Endothelial cell of umbilical vein (primary cell): ENCODE measurements around the gene HAND1. TPM values are rescaled to one million over a fixed set of nuclear protein-coding genes. Genes with fewer than 3 reads are reported as not detected.

ENCODE experiments used
- BruUV-seq: library from RNA; stranded (reverse); fragments of 400-500 nt; replicated peaks from 2 replicates; lab custom pipeline; 2021; lab: Mats Ljungman, UMichigan
- CTCF ChIA-PET: fragments of 300-600, 350-600 bp; sonication (Branson Sonifier 250); formaldehyde crosslinking; loops from one replicate; lab custom pipeline; 2021; ENCODE audit warnings: antibody characterized with exemption, inconsistent platforms; lab: Charles Lee
- POLR2A ChIA-PET: fragments of 300-600, 350-600 bp; sonication (Branson Sonifier 250); formaldehyde crosslinking; loops from one replicate; lab custom pipeline; 2021; ENCODE audit warnings: antibody characterized with exemption, inconsistent platforms; lab: Charles Lee
- DNase-seq: peaks from one replicate; pipeline ENCODE4 v3.0.0-alpha.2; 2011; ENCODE audit warnings: low read depth, low spot score
- FAIRE-seq: peaks from 2 replicates; lab custom pipeline; 2011; peaks lifted over from hg19 to GRCh38; lab: Jason Lieb, UNC
- H2AFZ ChIP-seq: 2 replicates; pipeline ENCODE4 v1.6.0; 2012; ENCODE audit warnings: low read depth, low read length, control low read depth, inconsistent platforms
- H3K27ac ChIP-seq: 2 replicates; pipeline ENCODE4 v1.5.1; 2011; ENCODE audit warnings: low read depth, mild to moderate bottlenecking, control low read depth, low read length, moderate library complexity; ENCODE audit not compliant: insufficient read depth
- H3K27me3 ChIP-seq, 2 experiments: 2 replicates each; pipeline versions ENCODE4 v1.6.0 to v1.6.1; 2011; ENCODE audit warnings: low read length in 2 of 2, mixed read lengths in 1 of 2; ENCODE audit not compliant: control insufficient read depth in 2 of 2, insufficient read depth in 2 of 2
- H3K36me3 ChIP-seq, 2 experiments: 2 replicates in 1 of 2; 3 replicates in 1 of 2; pipeline ENCODE4 v1.5.1; 2011; ENCODE audit warnings: low read length in 2 of 2, mild to moderate bottlenecking in 1 of 2, moderate library complexity in 1 of 2; ENCODE audit not compliant: control insufficient read depth in 2 of 2, insufficient read depth in 2 of 2; ENCODE audit errors: extremely low read depth in 1 of 2
- H3K4me1 ChIP-seq: 3 replicates; pipeline ENCODE4 v1.5.1; 2011; ENCODE audit warnings: mild to moderate bottlenecking, low read length; ENCODE audit not compliant: control insufficient read depth, insufficient read depth; ENCODE audit errors: extremely low read depth
- H3K4me2 ChIP-seq: 2 replicates; pipeline ENCODE4 v1.6.1; 2011; ENCODE audit warnings: low read length, control low read depth, mixed read lengths; ENCODE audit not compliant: insufficient read depth
- H3K4me3 ChIP-seq, 3 experiments: fragments of 200-600 bp in 1 of 3; sonication (generic), shearing (Covaris generic) in 1 of 3; replicated peaks in 1 of 3; 2 replicates each; pipeline ENCODE4 v1.5.1; 2011 to 2016; ENCODE audit warnings: control low read depth in 3 of 3, low read length in 3 of 3, mild to moderate bottlenecking in 2 of 3, inconsistent platforms in 1 of 3, low read depth in 1 of 3, moderate library complexity in 1 of 3; ENCODE audit not compliant: insufficient read depth in 1 of 3
- H3K79me2 ChIP-seq: 2 replicates; pipeline ENCODE4 v1.6.0; 2012; ENCODE audit warnings: low read length, inconsistent platforms; ENCODE audit not compliant: control insufficient read depth, insufficient read depth
- H3K9ac ChIP-seq: replicated peaks from 2 replicates; pipeline ENCODE3; 2011; ENCODE audit warnings: low read length, control low read depth; ENCODE audit not compliant: insufficient read depth; ENCODE audit errors: extremely low read depth
- H3K9me1 ChIP-seq: replicated peaks from 3 replicates; pipeline ENCODE4 v1.6.0; 2011; ENCODE audit warnings: mild to moderate bottlenecking, low read length; ENCODE audit not compliant: control insufficient read depth, insufficient read depth; ENCODE audit errors: extremely low read depth
- H3K9me3 ChIP-seq: replicated peaks from 2 replicates; pipeline ENCODE4 v1.5.1; 2012; ENCODE audit warnings: low read length, inconsistent platforms; ENCODE audit not compliant: control insufficient read depth, insufficient read depth
- H4K20me1 ChIP-seq: replicated peaks from 2 replicates; pipeline ENCODE3; 2011; ENCODE audit warnings: mild to moderate bottlenecking, low read length; ENCODE audit not compliant: control insufficient read depth, insufficient read depth; ENCODE audit errors: extremely low read depth
- EZH2 ChIP-seq: IDR thresholded peaks from 2 replicates; pipeline ENCODE4 v1.6.1; 2012; ENCODE audit warnings: borderline replicate concordance, low read depth, mild to moderate bottlenecking, moderate library complexity, low read length, inconsistent platforms; ENCODE audit not compliant: severe bottlenecking
- FOS ChIP-seq: IDR thresholded peaks from 2 replicates; pipeline ENCODE4 v1.6.1; 2011; ENCODE audit warnings: mild to moderate bottlenecking, low read length, moderate library complexity, borderline replicate concordance; ENCODE audit not compliant: insufficient read depth
- GATA2 ChIP-seq: IDR thresholded peaks from 2 replicates; pipeline ENCODE4 v1.7.0; 2011; ENCODE audit warnings: low read depth, mild to moderate bottlenecking, moderate library complexity, mixed read lengths, low read length; ENCODE audit not compliant: insufficient read length, insufficient read depth
- JUN ChIP-seq: IDR thresholded peaks from 2 replicates; pipeline ENCODE4 v1.6.1; 2011; ENCODE audit warnings: borderline replicate concordance, low read depth; ENCODE audit not compliant: insufficient read length, insufficient read depth
- MAX ChIP-seq: IDR thresholded peaks from 2 replicates; pipeline ENCODE4 v1.6.1; 2011; ENCODE audit not compliant: insufficient read depth, insufficient read length
- MYC ChIP-seq: IDR thresholded peaks from one replicate; pipeline ENCODE4 v1.6.1; 2011; ENCODE audit warnings: mild to moderate bottlenecking, low read depth, low read length
- POLR2A ChIP-seq: IDR thresholded peaks from 2 replicates; pipeline ENCODE4 v1.6.1; 2012; ENCODE audit warnings: low read depth, mild to moderate bottlenecking, control low read depth, low read length
- POLR2AphosphoS5 ChIP-seq: IDR thresholded peaks from 2 replicates; pipeline ENCODE4 v1.6.1; 2012; ENCODE audit warnings: low read depth, mild to moderate bottlenecking, control low read depth, low read length, moderate library complexity; ENCODE audit not compliant: insufficient read depth
- dilution Hi-C: fragments of 300-500 bp; cut with MboI; formaldehyde crosslinking; loops from one replicate; pipeline ENCODE4 v1.15.0; 2019; ENCODE audit warnings: low sequenced_read_pairs; ENCODE audit not compliant: extremely low pct_ligation_motif_present
- intact Hi-C: fragments of 100-400 bp; cut with micrococcal nuclease; formaldehyde crosslinking; loops from one replicate; pipeline ENCODE4 v1.10.0; 2022
- polyA plus RNA-seq, 4 experiments: library from polyadenylated mRNA; depleted of rRNA in 3 of 4; stranded (reverse) in 3 of 4; unstranded in 1 of 4; fragments of >200 nt; gene quantifications; 2 replicates each; pipeline versions ENCODE4 v1.2.1 to v1.2.3, GENCODE V29; 2011 to 2012; ENCODE audit warnings: missing spikeins in 1 of 4
- total RNA-seq: library from RNA; stranded (reverse); gene quantifications from 2 replicates; pipeline ENCODE4 v1.2.3, GENCODE V29; 2021
- TF ChIP-seq, protein P1 (sequence below), 2 donors: IDR thresholded peaks; 1 replicate in 1 of 2; 2 replicates in 1 of 2; pipeline ENCODE4 v1.5.1; 2011; ENCODE audit warnings: low read length in 2 of 2, mild to moderate bottlenecking in 2 of 2, moderate library complexity in 2 of 2, control low read depth in 1 of 2, inconsistent platforms in 1 of 2, low read depth in 1 of 2; ENCODE audit not compliant: insufficient read depth in 1 of 2; ENCODE audit errors: extremely low read depth in 1 of 2

Gene HAND1
- total and polyA plus RNA-seq, 2 donors (not counting 3 experiments of a cell fraction or from before 2014, with no cell fraction given), result not detected

GRCh38 chr5:154461531-154461930 lies 16.5 kb downstream of the HAND1 start:
- Histone ChIP-seq H4K20me1 (no peaks in the 10 kb centered on the region), H3K4me2 (no peak overlapping the region), H3K36me3 (peaks cover 0 to 8% of the 10 kb centered on the region in 2 experiments), H3K9ac (no peak overlapping the region), H3K27me3 (peaks cover 0 to 2% of the 10 kb centered on the region in 2 experiments), H2AFZ (no peak overlapping the region), H3K4me3 (no peak overlapping the region), H3K27ac (no peak overlapping the region), H3K4me1 (no peaks in the 10 kb centered on the region), H3K79me2 (no peaks in the 10 kb centered on the region), H3K9me3 (no peaks in the 10 kb centered on the region), H3K9me1 (no peaks in the 10 kb centered on the region)
- no peak for DNase-seq
- TF ChIP-seq MYC, result no peak
- TF ChIP-seq, protein P1, sequence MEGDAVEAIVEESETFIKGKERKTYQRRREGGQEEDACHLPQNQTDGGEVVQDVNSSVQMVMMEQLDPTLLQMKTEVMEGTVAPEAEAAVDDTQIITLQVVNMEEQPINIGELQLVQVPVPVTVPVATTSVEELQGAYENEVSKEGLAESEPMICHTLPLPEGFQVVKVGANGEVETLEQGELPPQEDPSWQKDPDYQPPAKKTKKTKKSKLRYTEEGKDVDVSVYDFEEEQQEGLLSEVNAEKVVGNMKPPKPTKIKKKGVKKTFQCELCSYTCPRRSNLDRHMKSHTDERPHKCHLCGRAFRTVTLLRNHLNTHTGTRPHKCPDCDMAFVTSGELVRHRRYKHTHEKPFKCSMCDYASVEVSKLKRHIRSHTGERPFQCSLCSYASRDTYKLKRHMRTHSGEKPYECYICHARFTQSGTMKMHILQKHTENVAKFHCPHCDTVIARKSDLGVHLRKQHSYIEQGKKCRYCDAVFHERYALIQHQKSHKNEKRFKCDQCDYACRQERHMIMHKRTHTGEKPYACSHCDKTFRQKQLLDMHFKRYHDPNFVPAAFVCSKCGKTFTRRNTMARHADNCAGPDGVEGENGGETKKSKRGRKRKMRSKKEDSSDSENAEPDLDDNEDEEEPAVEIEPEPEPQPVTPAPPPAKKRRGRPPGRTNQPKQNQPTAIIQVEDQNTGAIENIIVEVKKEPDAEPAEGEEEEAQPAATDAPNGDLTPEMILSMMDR (IDR thresholded peaks at IDR 0.05; ENCODE audit: extremely low read depth in 1 of 2, insufficient read depth in 1 of 2, low read depth in 1 of 2, low read length in 2 of 2), result peak in 1 of 2 donors; percentile 9
- dilution Hi-C loops (no loop called here), intact Hi-C loops (loop anchor here (1.0 kb wide), 1 partner anchor 389 kb away; no protein-coding TSS in a partner anchor)
- CTCF ChIA-PET, result interaction anchor here (0.7 to 3.3 kb wide), 8 partner anchors 23 to 487 kb away, joined by 3 to 29 read pairs (median 4); no protein-coding TSS in a partner anchor
- POLR2A ChIA-PET, result no interaction called here
- no TSS peak for BruUV-seq
- no peak for FAIRE-seq

DNA sequence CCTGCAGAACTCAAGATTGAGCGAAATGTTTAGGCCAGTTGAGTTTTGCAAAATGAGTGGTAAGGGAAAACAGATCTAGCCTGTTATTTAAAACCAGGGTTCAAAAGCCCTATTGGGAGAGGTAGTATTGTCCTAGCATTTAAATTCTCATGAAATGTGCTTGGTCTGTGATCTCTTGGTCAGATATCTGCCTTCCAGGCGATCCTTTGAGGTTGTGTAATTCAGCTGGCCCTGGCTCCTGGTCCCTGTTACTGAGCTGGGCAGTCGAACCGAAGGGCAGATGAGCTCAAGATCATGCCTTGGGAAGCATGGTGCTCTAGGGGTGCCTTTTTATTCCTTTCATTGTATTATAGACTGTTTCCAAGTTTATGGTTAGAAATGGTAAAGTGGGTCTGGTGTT lies 17.9 kb downstream of the HAND1 start:
- no peak overlapping the region for H3K9ac ChIP-seq
- H3K36me3 ChIP-seq, result peaks cover 0 to 9% of the 10 kb centered on the region in 2 experiments
- TF ChIP-seq POLR2A (no peak), MAX (no peak), FOS (no peak), MYC (no peak), EZH2 (no peak), JUN (no peak), POLR2AphosphoS5 (no peak), GATA2 (no peak)
- TF ChIP-seq, protein P1 (IDR thresholded peaks at IDR 0.05; ENCODE audit: extremely low read depth in 1 of 2, insufficient read depth in 1 of 2, low read depth in 1 of 2, low read length in 2 of 2), result no peak
- BruUV-seq, result no TSS peak
- H3K9me1 ChIP-seq, result no peaks in the 10 kb centered on the region
- H3K27me3 ChIP-seq, result no peaks in the 10 kb centered on the region
- no peak overlapping the region for H2AFZ ChIP-seq
- FAIRE-seq (no peak), DNase-seq (no peak)
- dilution Hi-C loops (no loop called here), intact Hi-C loops (no loop called here)
- no peak overlapping the region for H3K4me3 ChIP-seq
- H3K9me3 ChIP-seq, result no peaks in the 10 kb centered on the region
- H3K4me2 ChIP-seq, result no peak overlapping the region
- no peaks in the 10 kb centered on the region for H4K20me1 ChIP-seq
- H3K27ac ChIP-seq, result no peak overlapping the region
- POLR2A ChIA-PET, result no interaction called here
- no peaks in the 10 kb centered on the region for H3K79me2 ChIP-seq
- CTCF ChIA-PET, result interaction anchor here (0.9 to 3.0 kb wide), 2 partner anchors 8 to 388 kb away, joined by 3 to 29 read pairs; no protein-coding TSS in a partner anchor
- peaks cover 2% of the 10 kb centered on the region for H3K4me1 ChIP-seq
